ENCODE data around the gene TTC3. TPM values are rescaled to one million over a fixed set of nuclear protein-coding genes. Genes with fewer than 3 reads are reported as not detected.

The TTC3 gene
- total and polyA plus RNA-seq, 10 of the 15 experiments (the other 5 are each of a cell fraction or from before 2014, with no cell fraction given): 23.1 to 94.9 (median 72.7) TPM

DNA sequence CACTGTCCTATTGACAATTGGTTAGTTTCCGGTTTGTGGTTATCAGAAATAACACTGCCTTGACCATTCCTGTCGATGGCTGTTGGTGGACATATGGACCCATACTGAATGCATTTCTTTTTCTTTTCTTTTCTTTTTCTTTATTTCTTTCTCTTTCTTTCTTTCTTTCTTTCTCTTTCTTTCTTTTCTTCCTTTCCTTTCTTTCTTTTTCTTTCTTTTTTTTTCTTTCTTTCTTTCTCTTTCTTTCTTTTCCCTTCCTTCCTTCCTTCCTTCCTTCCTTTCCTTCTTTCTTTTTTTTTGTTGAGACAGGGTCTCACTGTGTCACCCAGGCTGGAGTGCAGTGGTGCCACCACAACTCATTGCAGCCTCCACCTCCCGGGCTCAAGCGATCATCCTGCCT, 42.2 kb upstream of the TTC3 start:
- intact Hi-C loops (cut with micrococcal nuclease; ENCODE audit: unreplicated experiment): no loop called here
- FAIRE-seq (no peak), DNase-seq (ENCODE audit: low read depth, low spot score) (no peak), ATAC-seq (no peak)
- Histone ChIP-seq H3K4me3 (no peak overlapping the region), H3K27ac (ENCODE audit: control insufficient read depth, insufficient read depth) (no peak overlapping the region), H3K4me2 (ENCODE audit: control insufficient read depth, insufficient read depth) (no peak overlapping the region), H3K79me2 (ENCODE audit: control insufficient read depth, insufficient read depth, low read length) (no peaks in the 10 kb centered on the region), H3K9ac (ENCODE audit: control insufficient read depth, insufficient read depth, low read length) (no peak overlapping the region), H4K20me1 (ENCODE audit: control insufficient read depth, insufficient read depth) (no peaks in the 10 kb centered on the region), H3K27me3 (replicated peaks in 1 of 2; ENCODE audit: control insufficient read depth in 2 of 2, insufficient read depth in 2 of 2, low read length in 1 of 2) (no peaks in the 10 kb centered on the region; a peak in 1 of 4 replicates), H3K4me1 (ENCODE audit: control insufficient read depth, insufficient read depth, low read length) (no peaks in the 10 kb centered on the region), H2AFZ (ENCODE audit: control insufficient read depth, low read depth, low read length) (no peak overlapping the region), H3K36me3 (ENCODE audit: control insufficient read depth in 2 of 2, insufficient read depth in 2 of 2, low read length in 1 of 2) (no peaks in the 10 kb centered on the region), H3K9me3 (replicated peaks; ENCODE audit: control insufficient read depth, insufficient read depth, low read length) (no peaks in the 10 kb centered on the region)
- ChIA-PET SMC1A (ENCODE audit: uncharacterized antibody, unreplicated experiment) (interaction anchor here (1.6 kb wide), 1 partner anchor 21 kb away, joined by 3 read pairs; no protein-coding TSS in a partner anchor), CTCF (no interaction called here), RAD21 (ENCODE audit: unreplicated experiment) (no interaction called here), POLR2A (no interaction called here)
- no TSS peak for BruUV-seq (replicated peaks)
- 81% methylated on average over 4 of the region's 4 CpGs for WGBS (ENCODE audit: insufficient coverage, insufficient replicate concordance, low lambda C conversion rate, missing lambda C conversion rate)
- in situ Hi-C loops (cut with MboI): no loop called here
- TF ChIP-seq BACH1 (IDR thresholded peaks at IDR 0.05; ENCODE audit: borderline replicate concordance) (no peak), PAX5 (IDR thresholded peaks at IDR 0.05; ENCODE audit: borderline replicate concordance, low read depth, low read length) (no peak), ZNF622 (IDR thresholded peaks at IDR 0.05) (no peak), NFXL1 (IDR thresholded peaks at IDR 0.05; ENCODE audit: borderline replicate concordance) (no peak), CHD4 (IDR thresholded peaks at IDR 0.05) (no peak), RUNX3 (IDR thresholded peaks at IDR 0.05; ENCODE audit: low read length) (no peak), SUPT20H (IDR thresholded peaks at IDR 0.05; ENCODE audit: borderline replicate concordance, control insufficient read depth, low read depth, low read length) (no peak), ZZZ3 (IDR thresholded peaks at IDR 0.05; ENCODE audit: control insufficient read depth, insufficient read length, low read depth) (no peak), CHD1 (IDR thresholded peaks at IDR 0.05; ENCODE audit: low read depth, low read length) (no peak), WRNIP1 (IDR thresholded peaks at IDR 0.05; ENCODE audit: borderline replicate concordance, low read depth, low read length) (no peak), CHD2 (IDR thresholded peaks at IDR 0.05; ENCODE audit: borderline replicate concordance, low read depth, low read length) (no peak), RFX5 (IDR thresholded peaks at IDR 0.05; ENCODE audit: low read depth, low read length) (no peak), MEF2A (IDR thresholded peaks at IDR 0.05; ENCODE audit: insufficient read depth, low read depth, low read length) (no peak), HDGF (IDR thresholded peaks at IDR 0.05) (no peak)
- TF ChIP-seq, protein P1, sequence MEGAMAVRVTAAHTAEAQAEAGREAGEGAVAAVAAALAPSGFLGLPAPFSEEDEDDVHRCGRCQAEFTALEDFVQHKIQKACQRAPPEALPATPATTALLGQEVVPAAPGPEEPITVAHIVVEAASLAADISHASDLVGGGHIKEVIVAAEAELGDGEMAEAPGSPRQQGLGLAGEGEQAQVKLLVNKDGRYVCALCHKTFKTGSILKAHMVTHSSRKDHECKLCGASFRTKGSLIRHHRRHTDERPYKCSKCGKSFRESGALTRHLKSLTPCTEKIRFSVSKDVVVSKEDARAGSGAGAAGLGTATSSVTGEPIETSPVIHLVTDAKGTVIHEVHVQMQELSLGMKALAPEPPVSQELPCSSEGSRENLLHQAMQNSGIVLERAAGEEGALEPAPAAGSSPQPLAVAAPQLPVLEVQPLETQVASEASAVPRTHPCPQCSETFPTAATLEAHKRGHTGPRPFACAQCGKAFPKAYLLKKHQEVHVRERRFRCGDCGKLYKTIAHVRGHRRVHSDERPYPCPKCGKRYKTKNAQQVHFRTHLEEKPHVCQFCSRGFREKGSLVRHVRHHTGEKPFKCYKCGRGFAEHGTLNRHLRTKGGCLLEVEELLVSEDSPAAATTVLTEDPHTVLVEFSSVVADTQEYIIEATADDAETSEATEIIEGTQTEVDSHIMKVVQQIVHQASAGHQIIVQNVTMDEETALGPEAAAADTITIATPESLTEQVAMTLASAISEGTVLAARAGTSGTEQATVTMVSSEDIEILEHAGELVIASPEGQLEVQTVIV (IDR thresholded peaks at IDR 0.05; ENCODE audit: borderline replicate concordance, partially characterized antibody): no peak
- TF ChIP-seq, protein P2, sequence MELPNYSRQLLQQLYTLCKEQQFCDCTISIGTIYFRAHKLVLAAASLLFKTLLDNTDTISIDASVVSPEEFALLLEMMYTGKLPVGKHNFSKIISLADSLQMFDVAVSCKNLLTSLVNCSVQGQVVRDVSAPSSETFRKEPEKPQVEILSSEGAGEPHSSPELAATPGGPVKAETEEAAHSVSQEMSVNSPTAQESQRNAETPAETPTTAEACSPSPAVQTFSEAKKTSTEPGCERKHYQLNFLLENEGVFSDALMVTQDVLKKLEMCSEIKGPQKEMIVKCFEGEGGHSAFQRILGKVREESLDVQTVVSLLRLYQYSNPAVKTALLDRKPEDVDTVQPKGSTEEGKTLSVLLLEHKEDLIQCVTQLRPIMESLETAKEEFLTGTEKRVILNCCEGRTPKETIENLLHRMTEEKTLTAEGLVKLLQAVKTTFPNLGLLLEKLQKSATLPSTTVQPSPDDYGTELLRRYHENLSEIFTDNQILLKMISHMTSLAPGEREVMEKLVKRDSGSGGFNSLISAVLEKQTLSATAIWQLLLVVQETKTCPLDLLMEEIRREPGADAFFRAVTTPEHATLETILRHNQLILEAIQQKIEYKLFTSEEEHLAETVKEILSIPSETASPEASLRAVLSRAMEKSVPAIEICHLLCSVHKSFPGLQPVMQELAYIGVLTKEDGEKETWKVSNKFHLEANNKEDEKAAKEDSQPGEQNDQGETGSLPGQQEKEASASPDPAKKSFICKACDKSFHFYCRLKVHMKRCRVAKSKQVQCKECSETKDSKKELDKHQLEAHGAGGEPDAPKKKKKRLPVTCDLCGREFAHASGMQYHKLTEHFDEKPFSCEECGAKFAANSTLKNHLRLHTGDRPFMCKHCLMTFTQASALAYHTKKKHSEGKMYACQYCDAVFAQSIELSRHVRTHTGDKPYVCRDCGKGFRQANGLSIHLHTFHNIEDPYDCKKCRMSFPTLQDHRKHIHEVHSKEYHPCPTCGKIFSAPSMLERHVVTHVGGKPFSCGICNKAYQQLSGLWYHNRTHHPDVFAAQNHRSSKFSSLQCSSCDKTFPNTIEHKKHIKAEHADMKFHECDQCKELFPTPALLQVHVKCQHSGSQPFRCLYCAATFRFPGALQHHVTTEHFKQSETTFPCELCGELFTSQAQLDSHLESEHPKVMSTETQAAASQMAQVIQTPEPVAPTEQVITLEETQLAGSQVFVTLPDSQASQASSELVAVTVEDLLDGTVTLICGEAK (IDR thresholded peaks at IDR 0.05; ENCODE audit: borderline replicate concordance): no peak
- TF ChIP-seq, protein P3, sequence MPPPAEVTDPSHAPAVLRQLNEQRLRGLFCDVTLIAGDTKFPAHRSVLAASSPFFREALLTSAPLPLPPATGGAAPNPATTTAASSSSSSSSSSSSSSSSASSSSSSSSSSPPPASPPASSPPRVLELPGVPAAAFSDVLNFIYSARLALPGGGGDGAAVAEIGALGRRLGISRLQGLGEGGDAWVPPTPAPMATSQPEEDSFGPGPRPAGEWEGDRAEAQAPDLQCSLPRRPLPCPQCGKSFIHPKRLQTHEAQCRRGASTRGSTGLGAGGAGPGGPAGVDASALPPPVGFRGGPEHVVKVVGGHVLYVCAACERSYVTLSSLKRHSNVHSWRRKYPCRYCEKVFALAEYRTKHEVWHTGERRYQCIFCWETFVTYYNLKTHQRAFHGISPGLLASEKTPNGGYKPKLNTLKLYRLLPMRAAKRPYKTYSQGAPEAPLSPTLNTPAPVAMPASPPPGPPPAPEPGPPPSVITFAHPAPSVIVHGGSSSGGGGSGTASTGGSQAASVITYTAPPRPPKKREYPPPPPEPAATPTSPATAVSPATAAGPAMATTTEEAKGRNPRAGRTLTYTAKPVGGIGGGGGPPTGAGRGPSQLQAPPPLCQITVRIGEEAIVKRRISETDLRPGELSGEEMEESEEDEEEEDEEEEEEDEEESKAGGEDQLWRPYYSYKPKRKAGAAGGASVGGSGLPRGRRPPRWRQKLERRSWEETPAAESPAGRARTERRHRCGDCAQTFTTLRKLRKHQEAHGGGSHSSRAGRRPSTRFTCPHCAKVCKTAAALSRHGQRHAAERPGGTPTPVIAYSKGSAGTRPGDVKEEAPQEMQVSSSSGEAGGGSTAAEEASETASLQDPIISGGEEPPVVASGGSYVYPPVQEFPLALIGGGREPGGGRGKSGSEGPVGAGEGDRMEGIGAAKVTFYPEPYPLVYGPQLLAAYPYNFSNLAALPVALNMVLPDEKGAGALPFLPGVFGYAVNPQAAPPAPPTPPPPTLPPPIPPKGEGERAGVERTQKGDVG (CRISPR knock-in tag; IDR thresholded peaks at IDR 0.05): no peak

Measured in GM12878 (cell line).